IPS-15b (cell line): ENCODE data around the gene ANO1.
A peak's percentile ranks its signal among the peaks of the same experiment; 100 is the strongest.
"Not testable (repeated sequence)": the region's sequence is repeated elsewhere in the genome, so short reads cannot be mapped to it uniquely, and the experiment has no call there.

Experiments used
- H3K27me3 ChIP-seq: one replicate; pipeline ENCODE4 v1.6.1; 2013; ENCODE audit warnings: low read length; ENCODE audit not compliant: control insufficient read depth, insufficient read depth
- H3K36me3 ChIP-seq: one replicate; pipeline ENCODE4 v1.6.1; 2013; ENCODE audit warnings: low read length; ENCODE audit not compliant: control insufficient read depth, insufficient read depth
- H3K4me1 ChIP-seq: one replicate; pipeline ENCODE4 v1.6.1; 2013; ENCODE audit warnings: mild to moderate bottlenecking, low read length; ENCODE audit not compliant: control insufficient read depth, insufficient read depth
- H3K4me3 ChIP-seq: one replicate; pipeline ENCODE4 v1.5.1; 2013; ENCODE audit warnings: low read depth, low read length
- H3K9ac ChIP-seq: one replicate; pipeline ENCODE4 v1.6.1; 2013; ENCODE audit warnings: low read depth, mild to moderate bottlenecking, low read length
- H3K9me3 ChIP-seq: one replicate; pipeline ENCODE4 v1.6.1; 2013; ENCODE audit warnings: mild to moderate bottlenecking, low read length; ENCODE audit not compliant: control insufficient read depth, insufficient read depth

The ANO1 gene

GRCh38 chr11:70078095-70078780 is at the start of gene ANO1:
Gene ANO1, plus strand, starts transcription at chr11:70078317. Its CDS starts 290 bp downstream, at chr11:70078607.
- Histone ChIP-seq H3K36me3 (no peaks in the 10 kb centered on the region), H3K27me3 (peaks cover 71% of the 10 kb centered on the region), H3K4me3 (peak within 1 kb of the TSS; percentile 41), H3K9me3 (no peaks in the 10 kb centered on the region), H3K4me1 (peaks cover 10% of the 10 kb centered on the region), H3K9ac (no peak within 1 kb of the TSS)

- Histone ChIP-seq H3K4me1 (no peaks in the 10 kb centered on the region), H3K9ac (no peak overlapping the region)
These were observed 48.8 kb upstream of the ANO1 start for GRCh38 chr11:70029115-70029860.

GRCh38 chr11:70029861-70030380 is 48.2 kb upstream of the ANO1 start:
- no peaks in the 10 kb centered on the region for H3K27me3 ChIP-seq
- no peaks in the 10 kb centered on the region for H3K9me3 ChIP-seq
- no peak overlapping the region for H3K9ac ChIP-seq
- no peaks in the 10 kb centered on the region for H3K4me1 ChIP-seq
- H3K4me3 ChIP-seq = no peak overlapping the region
- H3K36me3 ChIP-seq = no peaks in the 10 kb centered on the region

More at GRCh38 chr11:70029115-70029860, 48.8 kb upstream of the ANO1 start:
- H3K36me3 ChIP-seq = no peaks in the 10 kb centered on the region
- H3K4me3 ChIP-seq = no peak overlapping the region
- H3K27me3 ChIP-seq = no peaks in the 10 kb centered on the region
- no peaks in the 10 kb centered on the region for H3K9me3 ChIP-seq

GRCh38 chr11:70030412-70030811 is 47.7 kb upstream of the ANO1 start:
- Histone ChIP-seq H3K4me1 (no peaks in the 10 kb centered on the region), H3K9ac (no peak overlapping the region), H3K36me3 (no peaks in the 10 kb centered on the region), H3K27me3 (no peaks in the 10 kb centered on the region), H3K4me3 (no peak overlapping the region), H3K9me3 (no peaks in the 10 kb centered on the region)

GRCh38 chr11:70031631-70032469 is 46.3 kb upstream of the ANO1 start:
- H3K9me3 ChIP-seq = no peaks in the 10 kb centered on the region
- no peaks in the 10 kb centered on the region for H3K36me3 ChIP-seq
- no peaks in the 10 kb centered on the region for H3K4me1 ChIP-seq
- no peaks in the 10 kb centered on the region for H3K27me3 ChIP-seq
- no peak overlapping the region for H3K4me3 ChIP-seq
- H3K9ac ChIP-seq = no peak overlapping the region

GRCh38 chr11:70032470-70032795 is 45.7 kb upstream of the ANO1 start:
- Histone ChIP-seq H3K4me3 (no peak overlapping the region), H3K9ac (no peak overlapping the region), H3K27me3 (no peaks in the 10 kb centered on the region), H3K9me3 (no peaks in the 10 kb centered on the region), H3K36me3 (no peaks in the 10 kb centered on the region), H3K4me1 (no peaks in the 10 kb centered on the region)

- no peaks in the 10 kb centered on the region for H3K27me3 ChIP-seq
- no peaks in the 10 kb centered on the region for H3K36me3 ChIP-seq
- no peak overlapping the region for H3K4me3 ChIP-seq
These were observed 45.0 kb upstream of the ANO1 start for GRCh38 chr11:70032943-70033710.

GRCh38 chr11:70033711-70034070 is 44.4 kb upstream of the ANO1 start:
- no peak overlapping the region for H3K9ac ChIP-seq
- H3K4me1 ChIP-seq = no peaks in the 10 kb centered on the region
- H3K4me3 ChIP-seq = no peak overlapping the region
- H3K36me3 ChIP-seq = no peaks in the 10 kb centered on the region
- H3K9me3 ChIP-seq = no peaks in the 10 kb centered on the region
- H3K27me3 ChIP-seq = no peaks in the 10 kb centered on the region

More at GRCh38 chr11:70032943-70033710, 45.0 kb upstream of the ANO1 start:
- Histone ChIP-seq H3K9ac (no peak overlapping the region), H3K9me3 (no peaks in the 10 kb centered on the region), H3K4me1 (no peaks in the 10 kb centered on the region)

- Histone ChIP-seq H3K4me3 (no peak overlapping the region), H3K9me3 (no peaks in the 10 kb centered on the region), H3K9ac (no peak overlapping the region), H3K27me3 (no peaks in the 10 kb centered on the region), H3K36me3 (no peaks in the 10 kb centered on the region), H3K4me1 (no peaks in the 10 kb centered on the region)
These were observed 43.3 kb upstream of the ANO1 start for GRCh38 chr11:70034740-70035365.

GRCh38 chr11:70035665-70036064 is 42.5 kb upstream of the ANO1 start:
- H3K9me3 ChIP-seq, H3K27me3 ChIP-seq, H3K9ac ChIP-seq, H3K4me1 ChIP-seq, H3K36me3 ChIP-seq, H3K4me3 ChIP-seq: not testable (repeated sequence)
